ENCODE data around the gene TBX2.

The TBX2 gene

GRCh38 chr17:61386251-61386650 lies 13.4 kb upstream of the TBX2 start:
- no peaks in the 10 kb centered on the region for H3F3A ChIP-seq (ENCODE audit: control insufficient read depth, insufficient read depth)
- no peak overlapping the region for H3K4me3 ChIP-seq (ENCODE audit: low read length)
- H3K9me2 ChIP-seq (replicated peaks; ENCODE audit: control insufficient read depth, low read length): no peaks in the 10 kb centered on the region
- no peaks in the 10 kb centered on the region for H3K4me1 ChIP-seq (ENCODE audit: control insufficient read depth, low read length)
- H3K27ac ChIP-seq (ENCODE audit: low read depth, low read length): no peak overlapping the region
- TF ChIP-seq EZH2phosphoT487 (IDR thresholded peaks at IDR 0.05; ENCODE audit: borderline replicate concordance, low read length): no peak
- TF ChIP-seq, protein P1, sequence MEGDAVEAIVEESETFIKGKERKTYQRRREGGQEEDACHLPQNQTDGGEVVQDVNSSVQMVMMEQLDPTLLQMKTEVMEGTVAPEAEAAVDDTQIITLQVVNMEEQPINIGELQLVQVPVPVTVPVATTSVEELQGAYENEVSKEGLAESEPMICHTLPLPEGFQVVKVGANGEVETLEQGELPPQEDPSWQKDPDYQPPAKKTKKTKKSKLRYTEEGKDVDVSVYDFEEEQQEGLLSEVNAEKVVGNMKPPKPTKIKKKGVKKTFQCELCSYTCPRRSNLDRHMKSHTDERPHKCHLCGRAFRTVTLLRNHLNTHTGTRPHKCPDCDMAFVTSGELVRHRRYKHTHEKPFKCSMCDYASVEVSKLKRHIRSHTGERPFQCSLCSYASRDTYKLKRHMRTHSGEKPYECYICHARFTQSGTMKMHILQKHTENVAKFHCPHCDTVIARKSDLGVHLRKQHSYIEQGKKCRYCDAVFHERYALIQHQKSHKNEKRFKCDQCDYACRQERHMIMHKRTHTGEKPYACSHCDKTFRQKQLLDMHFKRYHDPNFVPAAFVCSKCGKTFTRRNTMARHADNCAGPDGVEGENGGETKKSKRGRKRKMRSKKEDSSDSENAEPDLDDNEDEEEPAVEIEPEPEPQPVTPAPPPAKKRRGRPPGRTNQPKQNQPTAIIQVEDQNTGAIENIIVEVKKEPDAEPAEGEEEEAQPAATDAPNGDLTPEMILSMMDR (IDR thresholded peaks at IDR 0.05; ENCODE audit: low read depth, low read length, poor library complexity, severe bottlenecking): no peak
- H3K9me3 ChIP-seq (ENCODE audit: control insufficient read depth, insufficient read depth, low read length): no peaks in the 10 kb centered on the region
- H3K36me3 ChIP-seq (ENCODE audit: control insufficient read depth, low read length): no peaks in the 10 kb centered on the region
- no peaks in the 10 kb centered on the region for H3K79me2 ChIP-seq (ENCODE audit: control insufficient read depth, low read length)
- no peak overlapping the region for H3K4me2 ChIP-seq (ENCODE audit: low read length)
- no peaks in the 10 kb centered on the region for H3K27me3 ChIP-seq (ENCODE audit: control insufficient read depth, low read length)
- H4K20me1 ChIP-seq (ENCODE audit: control insufficient read depth, insufficient read depth, low read depth, low read length): no peaks in the 10 kb centered on the region

DNA sequence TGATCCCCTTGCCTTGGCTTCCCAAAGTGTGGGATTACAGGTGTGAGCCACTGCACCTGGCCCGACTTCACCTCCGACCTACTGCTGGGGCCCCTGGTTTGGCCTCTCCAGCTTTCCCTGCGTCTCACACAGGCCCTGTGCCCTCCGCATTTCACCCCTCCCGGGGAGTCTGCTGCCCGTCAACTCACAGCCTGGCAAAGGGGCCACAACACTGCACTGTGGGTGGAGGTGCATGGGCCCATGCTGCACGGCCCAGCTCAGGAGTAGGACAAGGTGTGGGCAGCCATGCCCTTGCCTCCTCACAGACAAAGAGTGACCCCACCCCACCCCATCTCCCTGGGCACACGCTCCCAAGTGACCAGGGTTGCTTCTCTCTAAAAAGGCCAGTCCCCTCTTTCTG lies 12.6 kb upstream of the TBX2 start:
- Histone ChIP-seq H3K9me3 (ENCODE audit: control insufficient read depth, insufficient read depth, low read length) (no peaks in the 10 kb centered on the region), H3F3A (ENCODE audit: control insufficient read depth, insufficient read depth) (no peaks in the 10 kb centered on the region), H3K4me1 (ENCODE audit: control insufficient read depth, low read length) (no peaks in the 10 kb centered on the region), H3K4me3 (ENCODE audit: low read length) (no peak overlapping the region), H3K4me2 (ENCODE audit: low read length) (no peak overlapping the region), H3K9me2 (replicated peaks; ENCODE audit: control insufficient read depth, low read length) (no peaks in the 10 kb centered on the region), H3K27ac (ENCODE audit: low read depth, low read length) (no peak overlapping the region), H3K79me2 (ENCODE audit: control insufficient read depth, low read length) (no peaks in the 10 kb centered on the region), H4K20me1 (ENCODE audit: control insufficient read depth, insufficient read depth, low read depth, low read length) (no peaks in the 10 kb centered on the region), H3K27me3 (ENCODE audit: control insufficient read depth, low read length) (no peaks in the 10 kb centered on the region), H3K36me3 (ENCODE audit: control insufficient read depth, low read length) (no peaks in the 10 kb centered on the region)
- no peak for TF ChIP-seq EZH2phosphoT487 (IDR thresholded peaks at IDR 0.05; ENCODE audit: borderline replicate concordance, low read length)
- TF ChIP-seq, protein P1 (IDR thresholded peaks at IDR 0.05; ENCODE audit: low read depth, low read length, poor library complexity, severe bottlenecking): no peak

DNA sequence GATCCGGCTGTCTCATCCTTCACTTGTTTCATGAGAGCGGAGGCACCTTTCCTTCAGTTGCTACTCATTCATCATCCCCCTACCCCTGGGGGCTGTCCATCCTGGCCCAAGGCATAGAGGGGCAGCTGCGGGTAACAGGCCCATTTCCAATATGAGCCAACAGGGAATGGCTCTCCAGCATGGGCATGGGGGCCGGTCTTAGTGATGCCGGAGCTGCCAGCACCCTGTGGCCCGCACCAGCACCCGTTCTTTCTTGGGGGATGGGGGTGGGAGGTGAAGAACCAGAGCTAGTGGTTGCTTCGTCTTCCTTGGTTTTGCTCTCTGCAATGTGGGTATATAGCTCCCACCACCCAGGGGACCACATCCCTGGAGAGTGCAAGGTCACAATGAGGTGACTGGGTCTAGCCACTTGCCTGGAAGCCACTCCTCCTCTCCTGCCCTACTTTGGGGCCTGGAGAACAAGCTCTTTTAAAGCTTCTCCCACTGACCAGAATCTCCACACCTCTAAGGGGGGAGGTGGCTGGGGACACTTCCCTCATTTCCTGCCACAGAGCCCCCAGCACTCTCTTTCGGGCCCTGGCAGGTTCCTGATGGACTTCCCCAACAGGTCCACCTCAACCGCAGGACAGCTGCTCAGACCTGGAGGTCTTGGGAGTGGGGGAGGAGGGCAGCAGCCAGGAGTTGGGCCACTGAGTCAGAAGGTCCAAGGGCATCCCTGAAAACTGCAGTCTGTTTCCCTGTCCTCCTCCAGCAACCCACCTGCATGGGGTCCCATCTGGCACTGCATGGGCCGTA lies 11.9 kb upstream of the TBX2 start:
- no peaks in the 10 kb centered on the region for H3K27me3 ChIP-seq (ENCODE audit: control insufficient read depth, low read length)
- H3K4me3 ChIP-seq (ENCODE audit: low read length): no peak overlapping the region
- H3K9me2 ChIP-seq (replicated peaks; ENCODE audit: control insufficient read depth, low read length): no peaks in the 10 kb centered on the region
- no peak overlapping the region for H3K4me2 ChIP-seq (ENCODE audit: low read length)
- no peaks in the 10 kb centered on the region for H3K9me3 ChIP-seq (ENCODE audit: control insufficient read depth, insufficient read depth, low read length)
- no peaks in the 10 kb centered on the region for H3K4me1 ChIP-seq (ENCODE audit: control insufficient read depth, low read length)
- no peak for TF ChIP-seq EZH2phosphoT487 (IDR thresholded peaks at IDR 0.05; ENCODE audit: borderline replicate concordance, low read length)
- TF ChIP-seq, protein P1 (IDR thresholded peaks at IDR 0.05; ENCODE audit: low read depth, low read length, poor library complexity, severe bottlenecking): no peak
- no peaks in the 10 kb centered on the region for H3F3A ChIP-seq (ENCODE audit: control insufficient read depth, insufficient read depth)
- no peaks in the 10 kb centered on the region for H3K79me2 ChIP-seq (ENCODE audit: control insufficient read depth, low read length)
- no peaks in the 10 kb centered on the region for H3K36me3 ChIP-seq (ENCODE audit: control insufficient read depth, low read length)
- no peaks in the 10 kb centered on the region for H4K20me1 ChIP-seq (ENCODE audit: control insufficient read depth, insufficient read depth, low read depth, low read length)
- H3K27ac ChIP-seq (ENCODE audit: low read depth, low read length): no peak overlapping the region
